ENCODE results near the gene ARHGEF11. TPM values are rescaled to one million over a fixed set of nuclear protein-coding genes. Genes with fewer than 3 reads are reported as not detected.

ARHGEF11 gene
- total and polyA plus RNA-seq, 2 experiments from 2014 or later, result 25.0 to 26.9 TPM

DNA sequence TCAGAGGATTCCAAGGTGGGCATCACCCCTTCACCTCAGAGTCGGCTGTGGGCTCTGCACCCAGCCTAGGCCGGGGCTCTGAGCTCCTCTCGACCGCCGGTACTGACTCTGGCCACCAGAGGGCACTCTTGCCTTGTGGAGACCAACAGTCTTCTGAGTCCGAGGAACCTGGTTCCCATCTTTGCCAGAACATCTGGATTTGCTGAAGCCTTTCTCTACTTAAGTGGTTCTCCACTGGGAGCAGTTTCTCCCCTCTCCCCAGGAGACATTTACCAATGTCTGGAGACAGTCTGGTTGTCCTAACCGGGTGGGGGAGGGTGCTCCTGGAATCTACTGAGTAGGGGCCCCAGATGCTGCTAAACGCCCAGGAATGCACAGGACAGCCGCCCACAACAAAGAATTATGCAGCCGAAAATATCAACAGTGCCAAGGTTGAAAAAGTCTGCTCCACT is 44.7 kb upstream of the ARHGEF11 start:
- H3K27me3 ChIP-seq, result no peaks in the 10 kb centered on the region
- no peaks in the 10 kb centered on the region for H4K20me1 ChIP-seq (ENCODE audit: insufficient read depth, poor library complexity, severe bottlenecking)
- no peaks in the 10 kb centered on the region for H3K9me2 ChIP-seq (replicated peaks; ENCODE audit: insufficient read depth)
- DNase-seq (ENCODE audit: low spot score), result peak; percentile 94
- WGBS (ENCODE audit: low lambda C conversion rate, missing lambda C conversion rate), result 23% methylated on average over 10 of the region's 10 CpGs
- H3K79me2 ChIP-seq, result no peaks in the 10 kb centered on the region
- H3K36me3 ChIP-seq (replicated peaks; ENCODE audit: insufficient read depth, low read depth), result no peaks in the 10 kb centered on the region
- TF ChIP-seq, protein P1, sequence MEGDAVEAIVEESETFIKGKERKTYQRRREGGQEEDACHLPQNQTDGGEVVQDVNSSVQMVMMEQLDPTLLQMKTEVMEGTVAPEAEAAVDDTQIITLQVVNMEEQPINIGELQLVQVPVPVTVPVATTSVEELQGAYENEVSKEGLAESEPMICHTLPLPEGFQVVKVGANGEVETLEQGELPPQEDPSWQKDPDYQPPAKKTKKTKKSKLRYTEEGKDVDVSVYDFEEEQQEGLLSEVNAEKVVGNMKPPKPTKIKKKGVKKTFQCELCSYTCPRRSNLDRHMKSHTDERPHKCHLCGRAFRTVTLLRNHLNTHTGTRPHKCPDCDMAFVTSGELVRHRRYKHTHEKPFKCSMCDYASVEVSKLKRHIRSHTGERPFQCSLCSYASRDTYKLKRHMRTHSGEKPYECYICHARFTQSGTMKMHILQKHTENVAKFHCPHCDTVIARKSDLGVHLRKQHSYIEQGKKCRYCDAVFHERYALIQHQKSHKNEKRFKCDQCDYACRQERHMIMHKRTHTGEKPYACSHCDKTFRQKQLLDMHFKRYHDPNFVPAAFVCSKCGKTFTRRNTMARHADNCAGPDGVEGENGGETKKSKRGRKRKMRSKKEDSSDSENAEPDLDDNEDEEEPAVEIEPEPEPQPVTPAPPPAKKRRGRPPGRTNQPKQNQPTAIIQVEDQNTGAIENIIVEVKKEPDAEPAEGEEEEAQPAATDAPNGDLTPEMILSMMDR (IDR thresholded peaks at IDR 0.05; ENCODE audit: poor library complexity), result peak; percentile 95
- TF ChIP-seq EZH2 (IDR thresholded peaks at IDR 0.05; ENCODE audit: borderline replicate concordance), result no peak
- H3K4me2 ChIP-seq, result peak overlapping the region; percentile 60
- H2AFZ ChIP-seq, result no peak overlapping the region
- H3K27ac ChIP-seq, result peak overlapping the region; percentile 72
- no peak overlapping the region for H3K4me3 ChIP-seq
- H3K9me3 ChIP-seq (ENCODE audit: low read depth), result no peaks in the 10 kb centered on the region
- peaks cover 8% of the 10 kb centered on the region for H3K4me1 ChIP-seq (ENCODE audit: insufficient read depth)

DNA sequence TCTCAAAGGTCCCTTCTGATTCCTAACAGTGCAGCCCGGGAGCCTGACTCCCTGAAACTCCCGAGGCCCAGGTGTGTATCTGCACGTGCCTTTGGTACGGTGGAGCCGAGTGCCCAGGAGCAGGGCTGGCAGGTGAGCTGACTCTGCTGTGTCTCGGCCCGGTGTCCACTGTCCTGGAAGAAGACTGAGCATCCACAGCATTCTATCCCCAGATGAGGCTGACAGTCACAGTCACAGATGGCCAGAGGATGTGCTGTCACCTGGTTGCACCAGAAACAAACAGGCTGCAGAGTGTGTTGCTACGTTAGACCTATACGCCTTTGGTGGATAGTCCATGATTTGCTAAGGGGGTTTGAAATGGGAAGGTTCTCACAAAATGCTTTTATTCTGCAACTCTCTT is 44.2 kb upstream of the ARHGEF11 start:
- Histone ChIP-seq H3K4me1 (ENCODE audit: insufficient read depth) (peaks cover 8% of the 10 kb centered on the region), H3K36me3 (replicated peaks; ENCODE audit: insufficient read depth, low read depth) (no peaks in the 10 kb centered on the region), H3K9me3 (ENCODE audit: low read depth) (no peaks in the 10 kb centered on the region), H3K4me2 (no peak overlapping the region), H3K27me3 (no peaks in the 10 kb centered on the region), H4K20me1 (ENCODE audit: insufficient read depth, poor library complexity, severe bottlenecking) (no peaks in the 10 kb centered on the region), H3K27ac (no peak overlapping the region), H2AFZ (no peak overlapping the region), H3K79me2 (no peaks in the 10 kb centered on the region), H3K4me3 (no peak overlapping the region), H3K9me2 (replicated peaks; ENCODE audit: insufficient read depth) (no peaks in the 10 kb centered on the region)
- WGBS (ENCODE audit: low lambda C conversion rate, missing lambda C conversion rate), result 91% methylated on average over 9 of the region's 9 CpGs
- DNase-seq (ENCODE audit: low spot score), result no peak
- TF ChIP-seq, protein P1 (IDR thresholded peaks at IDR 0.05; ENCODE audit: poor library complexity), result no peak

DNA sequence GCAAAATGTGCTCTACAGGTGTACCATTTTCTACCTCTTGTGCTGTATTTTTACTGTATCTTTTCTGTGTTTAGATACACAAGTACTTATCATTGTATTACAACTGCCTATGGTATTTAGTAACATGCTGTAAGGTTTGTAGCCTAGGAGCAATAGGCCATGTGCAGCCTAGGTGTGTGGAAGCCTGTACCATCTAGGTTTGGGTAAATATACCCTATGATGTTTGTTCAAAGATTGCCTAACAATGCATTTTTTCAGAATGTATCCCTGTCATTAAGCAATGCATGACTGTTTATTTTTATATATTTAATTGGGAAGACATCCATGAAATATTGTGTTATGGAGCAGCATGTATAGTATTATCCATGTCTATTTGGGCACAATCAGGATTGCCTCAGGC is 43.1 kb upstream of the ARHGEF11 start:
- Histone ChIP-seq H3K27ac (no peak overlapping the region), H3K4me3 (no peak overlapping the region), H3K4me1 (ENCODE audit: insufficient read depth) (peaks cover 8% of the 10 kb centered on the region), H3K9me2 (replicated peaks; ENCODE audit: insufficient read depth) (no peaks in the 10 kb centered on the region), H3K4me2 (no peak overlapping the region), H4K20me1 (ENCODE audit: insufficient read depth, poor library complexity, severe bottlenecking) (no peaks in the 10 kb centered on the region), H3K9me3 (ENCODE audit: low read depth) (no peaks in the 10 kb centered on the region), H2AFZ (no peak overlapping the region), H3K79me2 (no peaks in the 10 kb centered on the region), H3K36me3 (replicated peaks; ENCODE audit: insufficient read depth, low read depth) (no peaks in the 10 kb centered on the region), H3K27me3 (no peaks in the 10 kb centered on the region)
- no peak for DNase-seq (ENCODE audit: low spot score)
- TF ChIP-seq, protein P1 (IDR thresholded peaks at IDR 0.05; ENCODE audit: poor library complexity), result no peak
- TF ChIP-seq EZH2phosphoT487 (IDR thresholded peaks at IDR 0.05; ENCODE audit: low read depth, severe bottlenecking, unreplicated experiment) (no peak), EZH2 (IDR thresholded peaks at IDR 0.05; ENCODE audit: borderline replicate concordance) (no peak)

DNA sequence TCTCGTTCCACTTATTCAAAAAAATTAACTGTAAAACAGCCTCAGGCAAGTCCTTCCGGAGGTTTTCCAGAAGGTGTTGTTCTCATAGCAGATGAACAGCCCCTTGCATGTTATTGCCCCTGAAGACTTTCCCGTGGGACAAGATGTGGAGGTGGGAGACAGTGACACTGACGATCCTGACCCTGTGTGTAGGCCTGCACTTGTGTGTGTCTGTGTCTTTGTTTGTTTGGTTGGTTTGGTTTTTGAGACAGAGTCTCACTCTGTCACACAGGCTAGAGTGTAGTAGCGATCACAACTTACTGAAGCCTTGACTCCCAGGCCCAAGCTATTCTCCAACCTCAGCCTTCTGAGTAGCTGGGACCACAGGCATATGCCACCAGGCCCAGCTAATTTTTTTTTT is 41.5 kb upstream of the ARHGEF11 start:
- H3K79me2 ChIP-seq, result no peaks in the 10 kb centered on the region
- H2AFZ ChIP-seq, result no peak overlapping the region
- peaks cover 8% of the 10 kb centered on the region for H3K4me1 ChIP-seq (ENCODE audit: insufficient read depth)
- H3K4me2 ChIP-seq, result no peak overlapping the region
- no peaks in the 10 kb centered on the region for H3K9me3 ChIP-seq (ENCODE audit: low read depth)
- no peaks in the 10 kb centered on the region for H4K20me1 ChIP-seq (ENCODE audit: insufficient read depth, poor library complexity, severe bottlenecking)
- H3K36me3 ChIP-seq (replicated peaks; ENCODE audit: insufficient read depth, low read depth), result no peaks in the 10 kb centered on the region
- H3K27ac ChIP-seq, result no peak overlapping the region
- 70% methylated on average over 5 of the region's 5 CpGs for WGBS (ENCODE audit: low lambda C conversion rate, missing lambda C conversion rate)
- TF ChIP-seq EZH2phosphoT487 (IDR thresholded peaks at IDR 0.05; ENCODE audit: low read depth, severe bottlenecking, unreplicated experiment), result no peak
- no peak for TF ChIP-seq EZH2 (IDR thresholded peaks at IDR 0.05; ENCODE audit: borderline replicate concordance)
- TF ChIP-seq, protein P1 (IDR thresholded peaks at IDR 0.05; ENCODE audit: poor library complexity), result no peak
- H3K9me2 ChIP-seq (replicated peaks; ENCODE audit: insufficient read depth), result no peaks in the 10 kb centered on the region
- DNase-seq (ENCODE audit: low spot score), result no peak
- no peak overlapping the region for H3K4me3 ChIP-seq
- H3K27me3 ChIP-seq, result no peaks in the 10 kb centered on the region

Measured in hepatocyte (in vitro differentiated cells).